HG03565 (cell line): Measurements from ENCODE around the gene CFAP97D2.
"Not testable (repeated sequence)": the region's sequence is repeated elsewhere in the genome, so short reads cannot be mapped to it uniquely, and the experiment has no call there.

Experiments used
- ATAC-seq: cut with Tn5 transposase; IDR thresholded peaks from one replicate; pipeline ENCODE4 v1.9.1; 2021; ENCODE audit warnings: mild to moderate bottlenecking, moderate library complexity; ENCODE audit not compliant: unreplicated experiment

Gene CFAP97D2

DNA sequence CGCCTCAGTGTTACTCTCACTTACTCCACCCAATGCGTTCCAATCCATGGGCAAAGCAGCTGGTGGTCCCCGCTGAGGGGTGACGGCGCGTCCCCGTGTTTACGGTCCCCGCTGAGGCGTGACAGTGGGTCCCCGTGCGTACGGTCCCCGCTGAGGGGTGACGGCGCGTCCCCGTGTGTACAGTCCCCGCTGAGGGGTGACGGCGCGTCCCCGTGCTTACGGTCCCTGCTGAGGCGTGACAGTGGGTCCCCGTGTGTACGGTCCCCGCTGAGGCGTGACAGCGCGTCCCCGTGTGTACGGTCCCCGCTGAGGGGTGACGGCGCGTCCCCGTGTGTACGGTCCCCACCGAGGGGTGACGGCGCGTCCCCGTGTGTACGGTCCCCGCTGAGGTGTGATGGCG, 19.5 kb downstream of the CFAP97D2 start:
- ATAC-seq = no peak

DNA sequence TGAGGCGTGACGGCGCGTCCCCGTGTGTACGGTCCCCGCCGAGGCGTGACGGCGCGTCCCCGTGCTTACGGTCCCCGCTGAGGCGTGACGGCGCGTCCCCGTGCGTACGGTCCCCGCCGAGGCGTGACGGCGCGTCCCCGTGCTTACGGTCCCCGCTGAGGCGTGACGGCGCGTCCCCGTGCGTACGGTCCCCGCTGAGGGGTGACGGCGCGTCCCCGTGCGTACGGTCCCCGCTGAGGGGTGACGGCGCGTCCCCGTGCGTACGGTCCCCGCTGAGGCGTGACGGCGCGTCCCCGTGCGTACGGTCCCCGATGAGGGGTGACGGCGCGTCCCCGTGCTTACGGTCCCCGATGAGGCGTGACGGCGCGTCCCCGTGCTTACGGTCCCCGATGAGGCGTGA, 20.5 kb downstream of the CFAP97D2 start:
- not testable (repeated sequence) for ATAC-seq

DNA sequence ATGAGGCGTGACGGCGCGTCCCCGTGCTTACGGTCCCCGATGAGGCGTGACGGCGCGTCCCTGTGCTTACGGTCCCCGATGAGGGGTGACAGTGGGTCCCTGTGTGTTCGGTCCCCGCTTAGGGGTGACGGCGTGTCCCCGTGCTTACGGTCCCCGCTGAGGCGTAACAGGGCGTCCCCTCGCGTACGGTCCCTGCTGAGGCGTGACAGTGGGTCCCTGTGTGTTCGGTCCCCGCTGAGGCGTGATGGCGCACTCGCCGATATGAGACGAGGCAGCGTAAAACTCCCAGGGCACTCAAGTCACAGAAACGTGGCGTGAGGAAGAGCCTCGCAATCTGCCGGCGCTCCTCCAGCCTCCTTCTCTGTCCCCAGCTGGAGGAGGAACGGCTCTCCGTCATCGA, 20.9 kb downstream of the CFAP97D2 start:
- ATAC-seq = no peak

DNA sequence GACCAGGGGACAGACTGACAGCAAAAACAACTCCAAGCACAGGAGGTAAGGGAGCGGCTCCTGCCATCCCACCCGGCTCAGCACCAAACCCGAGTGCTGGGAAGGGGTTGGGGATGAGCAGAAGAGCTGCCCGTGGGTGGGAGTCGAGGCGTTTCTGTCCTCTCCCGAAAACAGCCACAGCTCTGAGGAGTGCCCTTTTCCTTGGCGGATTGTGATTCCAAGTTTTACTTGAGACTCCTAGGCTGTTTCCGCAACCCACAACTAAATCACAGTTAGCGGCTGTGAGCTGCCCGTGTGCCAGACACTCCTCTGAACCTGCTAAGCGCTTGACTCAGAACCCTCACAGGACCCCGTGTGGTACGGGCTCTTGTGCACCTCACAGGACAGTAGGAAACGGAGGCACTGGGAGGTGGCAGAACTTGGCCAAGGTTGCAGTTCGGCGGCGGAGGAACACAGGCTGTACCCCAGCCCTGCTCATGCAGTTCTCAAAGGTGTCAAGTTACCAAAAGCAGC, 21.4 kb downstream of the CFAP97D2 start:
- no peak for ATAC-seq

DNA sequence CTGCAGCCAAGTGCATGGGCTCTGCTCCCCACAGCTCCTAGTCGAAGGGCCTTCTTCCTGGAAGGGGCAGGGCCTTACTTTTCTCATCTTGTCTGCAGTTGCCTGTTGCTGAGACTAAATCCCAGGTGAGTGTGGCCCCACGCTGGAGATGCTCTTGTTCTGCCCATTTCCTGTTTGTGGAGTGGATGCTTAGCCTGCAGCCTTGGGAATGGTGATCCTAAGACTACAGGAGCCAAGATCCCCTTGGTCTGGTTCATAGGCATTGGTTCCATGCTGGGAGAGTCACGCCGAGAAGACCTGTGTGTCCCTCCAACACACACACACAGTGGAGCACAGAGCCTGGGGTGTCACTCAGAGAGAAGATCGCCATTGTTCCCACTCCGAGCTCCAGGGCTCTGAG, 23.5 kb downstream of the CFAP97D2 start:
- no peak for ATAC-seq

DNA sequence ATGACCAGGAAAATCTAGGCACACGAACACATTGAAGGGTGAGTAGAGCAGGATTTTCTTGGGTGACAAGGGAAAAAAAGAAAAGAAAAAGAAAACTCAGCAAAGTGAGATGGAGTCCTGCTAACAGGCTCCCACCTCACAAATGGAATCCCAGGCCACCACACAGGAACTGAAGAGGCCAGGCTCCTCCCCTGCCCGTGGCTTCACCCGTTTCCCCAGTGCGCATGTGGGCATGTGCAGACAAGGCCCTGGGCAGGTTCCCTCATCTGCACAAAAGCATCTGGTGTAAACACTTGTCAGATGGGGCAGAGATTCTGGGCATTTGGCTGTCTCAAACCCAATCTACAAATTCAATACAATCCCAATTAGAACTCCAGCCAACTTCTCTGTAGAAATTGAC, 24.5 kb downstream of the CFAP97D2 start:
- ATAC-seq = no peak

DNA sequence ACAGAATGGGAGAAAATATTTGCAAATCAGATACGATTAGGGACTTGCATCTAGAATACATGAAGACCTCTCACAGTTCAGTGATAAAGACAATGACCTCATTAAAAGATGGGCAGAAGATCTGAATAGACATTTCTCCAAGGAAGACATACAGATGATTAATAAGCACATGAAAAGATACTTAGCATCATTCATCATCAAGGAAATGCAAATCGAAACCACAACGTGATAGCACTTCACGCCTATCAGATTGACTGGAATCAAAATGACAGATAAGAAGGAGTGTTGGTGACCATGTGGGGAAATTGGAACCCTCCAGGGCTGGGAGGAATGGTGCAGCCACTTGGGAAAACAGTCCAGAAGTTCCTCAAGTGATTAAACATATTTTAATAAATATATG, 25.8 kb downstream of the CFAP97D2 start:
- ATAC-seq = no peak

DNA sequence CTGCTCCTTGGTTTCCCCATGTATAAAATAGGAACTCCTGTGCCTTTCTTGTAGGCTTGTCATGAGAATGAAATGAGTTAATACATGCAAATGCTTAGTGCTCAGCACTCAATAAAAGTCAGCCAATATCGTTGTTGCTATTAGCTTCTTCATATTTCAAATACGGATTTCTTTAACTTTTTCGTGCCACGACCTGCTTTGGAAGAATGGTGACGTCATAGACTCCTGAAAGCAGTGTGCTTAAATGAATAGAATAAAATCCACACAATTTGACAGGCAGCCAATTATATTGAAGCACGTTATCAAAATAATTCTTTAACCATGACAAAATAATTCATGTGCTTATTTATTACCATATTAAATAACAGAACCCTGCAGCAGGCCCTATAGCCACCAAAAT, 29.1 kb downstream of the CFAP97D2 start:
- no peak for ATAC-seq

DNA sequence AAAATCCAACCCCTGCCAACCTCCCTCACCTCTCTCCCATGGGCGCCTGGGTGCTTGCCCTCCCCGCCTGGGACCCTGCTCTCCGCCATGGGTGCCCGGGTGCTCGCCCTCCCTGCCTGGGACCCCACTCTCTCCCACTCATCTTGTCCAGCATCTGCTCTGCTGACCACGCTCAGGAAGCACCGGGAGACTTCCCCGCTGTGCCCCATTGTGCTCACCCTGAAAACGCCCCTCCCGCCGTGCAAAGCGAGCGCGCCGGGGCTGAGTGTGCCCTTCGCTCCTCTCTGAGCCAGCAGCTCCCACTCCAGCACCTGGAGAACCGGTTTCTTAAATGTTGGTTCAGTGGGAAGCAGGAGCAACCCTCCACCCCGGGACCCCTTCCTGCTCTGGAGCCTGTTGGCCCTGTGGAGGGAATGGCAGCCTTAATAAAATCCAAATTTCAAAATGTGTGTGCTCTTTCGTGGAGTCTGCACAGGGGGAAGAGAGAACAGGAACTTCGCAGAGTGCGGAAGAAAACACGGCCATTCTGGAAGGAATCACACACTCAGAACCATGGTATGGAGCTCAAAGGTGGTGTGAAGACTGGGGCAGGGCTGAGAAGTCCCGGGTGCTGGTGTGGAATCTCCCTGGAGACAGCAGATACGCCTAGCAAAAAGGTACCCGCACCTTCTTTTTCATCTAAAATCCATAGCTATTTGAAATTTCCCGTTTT, 32.5 kb downstream of the CFAP97D2 start:
- ATAC-seq = no peak

DNA sequence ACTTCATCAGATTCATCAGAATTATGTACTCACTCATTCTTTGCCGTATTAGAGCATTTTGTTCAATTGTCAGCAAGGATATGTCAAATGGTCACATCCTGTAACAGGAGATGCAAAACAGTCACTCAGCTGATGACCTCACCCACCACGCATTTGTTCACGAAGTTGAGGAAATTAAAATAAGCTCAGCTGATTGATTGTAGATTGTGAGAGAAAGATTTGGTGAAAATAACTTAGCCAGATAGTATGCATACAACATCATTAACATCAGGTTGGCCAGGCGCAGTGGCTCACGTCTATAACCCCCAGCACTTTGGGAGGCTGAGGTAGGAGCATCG, 33.1 kb downstream of the CFAP97D2 start:
- no peak for ATAC-seq

DNA sequence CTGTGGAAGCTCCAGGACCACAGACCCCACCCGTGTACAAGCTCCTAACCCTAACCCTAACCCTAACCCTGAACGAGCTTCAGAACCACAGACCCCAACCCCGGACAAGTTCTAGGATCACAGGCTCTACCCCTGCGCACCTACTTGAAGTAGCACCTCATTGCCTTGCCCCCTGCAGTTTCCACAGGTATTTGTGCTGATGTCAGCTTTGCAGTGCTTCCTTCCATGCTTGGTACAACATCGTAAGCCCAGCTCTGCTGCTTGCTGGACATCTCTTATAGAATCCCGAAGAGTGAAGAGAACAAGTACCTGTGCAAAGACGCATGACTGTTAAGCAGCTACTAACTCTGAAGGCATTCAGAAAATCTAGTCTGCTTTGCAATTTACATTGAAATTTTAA, 34.9 kb downstream of the CFAP97D2 start:
- ATAC-seq = no peak

DNA sequence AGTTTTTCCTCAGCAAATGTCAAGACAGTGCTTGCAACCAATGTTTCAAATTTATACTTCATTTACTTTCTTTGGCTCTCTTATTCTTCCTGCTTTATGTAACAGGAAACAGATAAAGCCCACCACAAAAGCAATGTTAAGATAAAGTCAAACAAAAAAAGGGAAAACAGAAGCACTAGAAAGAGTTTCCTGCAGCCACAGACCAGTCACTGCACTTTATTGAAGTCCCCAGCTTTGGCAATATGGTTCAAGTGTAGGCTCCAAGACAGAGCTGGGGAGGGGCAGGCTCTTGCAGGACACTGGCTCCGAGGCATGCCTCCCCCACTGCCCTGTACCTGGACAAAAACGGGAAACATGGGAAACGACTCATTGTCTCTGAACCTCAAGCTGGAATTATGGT, 40.3 kb downstream of the CFAP97D2 start:
- ATAC-seq = no peak

DNA sequence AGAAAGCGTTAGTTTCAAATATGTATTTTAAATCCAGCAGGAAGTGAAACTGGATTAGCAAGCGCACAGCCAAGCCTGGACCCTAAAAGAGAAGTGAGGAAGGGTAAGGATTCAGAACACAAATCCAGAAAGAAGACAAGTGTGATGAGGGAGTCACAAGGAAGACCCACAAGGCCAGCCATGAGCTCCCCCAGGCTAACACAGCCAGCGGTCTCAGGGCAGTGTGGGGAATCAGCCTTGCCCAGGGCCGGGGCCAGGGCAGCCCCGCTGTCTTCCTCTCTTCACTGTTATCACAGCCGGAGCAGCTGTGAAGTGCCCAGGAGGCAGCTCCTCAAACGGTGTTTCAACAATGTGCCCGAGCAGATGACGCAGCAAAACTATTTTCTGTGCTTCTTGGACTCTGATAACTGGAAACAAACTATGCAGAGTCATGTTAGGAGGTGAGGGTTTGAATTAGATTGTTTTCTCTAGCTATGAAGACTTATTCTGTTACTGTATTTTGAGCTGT, 43.5 kb downstream of the CFAP97D2 start:
- ATAC-seq = no peak

DNA sequence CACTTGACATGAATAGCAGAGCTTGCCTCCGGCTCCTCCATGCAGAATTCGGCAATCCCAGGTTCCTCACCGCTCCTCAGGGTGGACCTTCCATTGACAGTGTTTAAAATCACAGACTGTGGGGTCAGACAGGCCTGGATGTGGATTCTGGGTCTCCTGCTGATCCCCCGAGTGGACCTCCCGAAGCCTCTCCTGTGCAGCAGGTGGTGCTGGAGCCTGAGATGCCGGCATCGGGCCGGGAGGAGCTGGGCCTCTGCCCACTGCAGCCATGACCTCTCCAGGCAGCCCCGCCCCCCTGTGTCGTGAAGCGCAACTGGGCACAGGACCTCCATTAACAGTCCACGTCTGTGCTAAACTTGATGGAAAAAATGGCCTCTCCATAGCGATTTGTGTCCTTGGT, 45.1 kb downstream of the CFAP97D2 start:
- no peak for ATAC-seq

DNA sequence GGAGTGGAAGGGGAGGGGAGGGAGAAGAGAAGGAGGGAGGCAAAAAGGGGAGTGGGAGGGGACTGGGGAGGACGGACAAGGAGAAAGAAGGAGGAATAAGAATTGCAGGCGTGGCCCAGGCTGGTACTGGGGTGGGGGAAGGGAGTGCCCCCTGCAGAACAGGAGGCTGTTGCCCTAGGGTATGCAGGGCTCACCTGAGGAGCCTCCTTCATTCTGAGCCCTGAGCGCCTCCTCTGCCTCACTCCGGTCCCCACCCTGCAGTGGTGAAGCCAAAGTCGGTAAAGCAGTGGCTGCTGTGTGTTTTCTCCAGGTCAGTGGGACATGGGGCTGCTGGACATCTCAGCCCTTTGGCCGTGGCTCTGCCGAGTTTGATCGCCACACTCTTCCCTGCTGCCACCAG, 46.6 kb downstream of the CFAP97D2 start:
- ATAC-seq = no peak

DNA sequence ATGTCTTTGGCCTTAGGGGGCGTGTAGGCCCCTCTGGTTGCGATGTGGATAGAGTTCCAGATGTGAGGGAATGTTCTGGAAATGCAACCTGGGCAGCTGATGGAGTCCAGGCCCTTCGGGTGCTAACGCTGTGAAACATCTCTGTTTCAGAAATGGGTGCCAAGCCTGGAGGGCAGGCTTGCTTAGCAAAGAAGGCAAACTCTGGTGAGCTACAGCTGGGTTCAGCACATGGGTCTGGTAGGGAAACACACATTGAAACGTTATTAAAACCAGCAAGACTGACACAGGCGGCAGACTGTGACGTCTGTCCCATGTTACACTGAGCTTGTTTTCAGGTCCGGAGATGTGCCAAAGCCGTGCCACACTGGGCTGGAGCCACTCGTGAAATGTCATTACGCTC, 47.0 kb downstream of the CFAP97D2 start:
- no peak for ATAC-seq

DNA sequence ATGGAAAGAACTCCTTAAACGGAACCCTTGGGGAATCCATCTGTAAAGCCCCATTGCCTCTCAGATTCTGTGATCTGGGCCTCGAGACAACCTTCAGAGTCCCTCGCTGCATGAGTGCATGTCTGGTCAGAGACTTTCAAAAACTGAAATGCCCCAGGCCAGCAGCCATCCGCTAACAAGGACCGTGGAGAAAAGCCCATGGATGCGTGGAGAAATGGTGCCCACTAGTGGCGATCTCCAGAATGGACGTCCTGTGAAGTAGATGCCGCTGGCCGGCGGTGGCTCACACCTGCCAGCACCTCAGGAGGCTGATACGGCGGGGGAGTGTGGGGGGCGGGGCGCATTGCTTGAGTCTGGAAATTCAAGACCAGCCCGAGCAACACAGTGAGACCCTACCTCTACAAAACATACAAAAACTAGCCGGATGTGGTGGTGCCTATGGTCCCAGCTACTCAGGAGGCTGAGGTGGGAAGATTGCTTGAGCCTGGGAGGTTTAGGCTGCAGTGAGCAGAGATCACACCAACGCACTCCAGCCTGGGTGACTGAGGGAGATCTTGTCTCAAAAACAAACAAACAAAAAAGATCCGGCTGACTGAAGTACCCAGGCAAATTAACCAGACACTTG, 47.8 kb downstream of the CFAP97D2 start:
- ATAC-seq = peak; percentile 76

DNA sequence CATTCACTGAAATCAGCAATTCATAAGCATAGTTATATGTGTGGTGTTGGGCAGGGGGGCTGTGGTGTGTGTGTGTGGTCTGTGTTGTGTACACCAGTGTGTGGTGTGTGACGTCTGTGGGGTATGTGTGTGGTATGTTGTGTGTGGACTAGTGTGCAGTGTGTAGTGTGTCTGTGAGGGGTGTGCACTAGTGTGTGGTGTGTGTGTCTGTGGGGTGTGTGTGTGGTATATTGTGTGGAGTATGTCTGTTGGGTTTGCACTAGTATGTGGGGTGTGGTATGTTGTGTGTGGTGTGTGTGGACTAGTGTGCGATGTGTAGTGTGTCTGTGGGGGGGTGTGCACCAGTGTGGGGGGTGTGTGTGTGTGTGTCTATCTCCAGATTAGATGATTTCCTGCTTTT, 48.5 kb downstream of the CFAP97D2 start:
- ATAC-seq = no peak

DNA sequence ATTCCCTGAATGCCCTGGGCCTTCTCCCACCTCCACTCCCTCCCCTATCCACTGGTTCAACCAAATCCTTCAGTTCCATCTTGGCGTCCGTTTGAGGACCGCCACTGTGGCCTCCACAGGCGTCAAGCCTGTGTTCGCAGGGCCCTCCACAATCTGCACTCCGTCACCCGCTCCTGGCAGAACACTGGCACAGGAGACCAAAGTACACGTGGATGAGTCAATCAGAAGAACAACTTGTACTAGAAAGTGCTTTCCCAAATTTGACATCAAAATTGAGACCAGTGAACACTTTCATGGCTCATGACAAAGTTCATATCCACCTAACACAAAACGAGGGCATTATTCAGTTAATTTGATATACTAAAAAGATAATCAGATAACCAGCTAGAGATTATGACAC, 49.1 kb downstream of the CFAP97D2 start:
- ATAC-seq = no peak

DNA sequence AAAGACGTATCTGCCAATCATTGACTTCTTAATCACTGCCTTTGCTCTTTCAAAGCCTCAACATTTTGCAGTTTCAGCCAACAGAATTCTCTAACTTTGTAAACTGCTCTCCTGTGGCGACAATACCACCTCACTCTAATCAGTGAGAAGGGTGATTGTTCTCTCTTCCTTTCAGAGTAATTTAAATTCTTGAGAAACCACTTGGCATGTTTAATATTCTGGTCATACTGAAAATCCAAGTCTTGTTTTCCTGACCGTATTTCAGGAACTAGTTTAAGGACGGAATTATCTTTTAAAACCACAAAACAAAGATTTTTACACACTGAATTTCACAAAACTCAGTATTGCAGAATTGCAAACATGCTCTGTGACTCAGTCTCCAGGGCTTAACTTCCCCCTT, 50.4 kb downstream of the CFAP97D2 start:
- no peak for ATAC-seq

DNA sequence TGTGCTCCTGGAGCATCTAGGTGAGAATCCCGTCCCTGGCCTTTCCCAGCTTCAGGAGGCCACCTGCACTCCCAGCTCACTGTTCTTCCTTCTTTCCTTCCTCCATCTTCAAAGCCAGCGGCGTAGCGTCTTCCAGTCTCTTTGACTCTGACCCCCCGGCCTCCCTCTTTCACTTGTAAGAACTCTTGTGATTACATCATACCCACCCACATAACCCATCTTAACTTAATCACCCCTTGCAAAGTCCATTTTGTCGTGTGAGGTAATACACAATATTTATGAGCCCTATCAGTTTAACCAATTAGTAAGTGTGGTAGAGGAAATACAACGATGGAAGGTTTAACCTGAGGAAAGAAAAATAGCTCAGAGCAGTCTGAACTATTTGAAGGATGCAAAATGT, 51.1 kb downstream of the CFAP97D2 start:
- no peak for ATAC-seq

DNA sequence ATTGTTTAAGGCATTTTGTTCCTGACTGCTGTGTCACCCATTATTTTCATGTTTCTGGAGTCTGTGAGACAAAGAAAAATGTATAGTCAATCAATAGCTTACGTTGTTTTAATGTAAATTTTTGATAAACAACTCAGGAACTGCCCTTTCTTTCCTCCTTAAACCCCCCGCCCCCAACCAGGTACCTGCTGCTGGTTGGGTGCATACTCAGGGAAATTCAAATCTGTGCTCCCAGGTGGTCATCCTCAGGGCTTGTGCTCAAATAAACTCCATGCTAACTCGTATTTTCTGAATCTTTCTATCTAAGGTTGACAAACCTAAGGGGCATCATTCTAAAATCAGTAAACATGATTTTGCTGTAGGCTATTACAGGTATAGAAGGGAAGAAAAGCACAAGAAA, 51.5 kb downstream of the CFAP97D2 start:
- no peak for ATAC-seq

DNA sequence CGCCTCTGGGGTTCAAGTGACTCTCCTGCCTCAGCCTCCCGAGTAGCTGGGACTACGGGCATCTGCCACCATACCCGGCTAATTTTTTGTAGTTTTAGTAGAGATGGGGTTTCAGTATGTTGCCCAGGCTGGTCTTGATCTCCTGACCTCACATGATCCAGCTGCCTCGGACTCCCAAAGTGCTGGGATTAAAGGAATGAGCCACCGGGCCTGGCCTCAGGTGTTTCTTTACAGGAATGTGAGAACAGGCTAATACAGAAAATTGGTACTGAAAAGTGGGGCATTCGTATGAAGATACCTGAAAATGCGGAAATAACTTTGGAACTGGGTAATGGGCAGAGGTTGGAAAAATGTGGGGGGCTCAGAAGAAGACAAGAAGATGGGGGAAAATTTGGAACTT, 52.8 kb downstream of the CFAP97D2 start:
- ATAC-seq = no peak
